MCF 10A (cell line): ENCODE data around the gene DDO. TPM values are rescaled to one million over a fixed set of nuclear protein-coding genes. Genes with fewer than 3 reads are reported as not detected.
A peak's percentile ranks its signal among the peaks of the same experiment; 100 is the strongest.

ENCODE experiments used
- BruUV-seq: library from RNA; stranded (reverse); fragments of 400-500 nt; replicated peaks from 2 replicates; lab custom pipeline; 2021; lab: Mats Ljungman, UMichigan
- CTCF ChIA-PET: fragments of 300-600 bp; sonication (Branson Sonifier 250); formaldehyde crosslinking; extraction: SDS; loops from one replicate; lab custom pipeline; 2021; ENCODE audit warnings: antibody characterized with exemption, inconsistent platforms; lab: Yijun Ruan, JAX
- POLR2A ChIA-PET: fragments of 300-600, 350-650 bp; sonication (Branson Sonifier 250); formaldehyde crosslinking; extraction: SDS; loops from one replicate; lab custom pipeline; 2020; ENCODE audit warnings: antibody characterized with exemption, inconsistent platforms; lab: Yijun Ruan, JAX
- DNase-seq: peaks from one replicate; pipeline ENCODE4 v3.0.0-alpha.2; 2018; ENCODE audit not compliant: unreplicated experiment
- H3K27ac Mint-ChIP-seq: one replicate; pipeline ENCODE4 v1.8.0; 2022; ENCODE audit warnings: mild to moderate bottlenecking, low read depth, mixed read lengths; ENCODE audit not compliant: unreplicated experiment
- H3K27me3 Mint-ChIP-seq: one replicate; pipeline ENCODE4 v1.8.0; 2022; ENCODE audit warnings: mixed read lengths; ENCODE audit not compliant: insufficient read depth, unreplicated experiment
- H3K36me3 Mint-ChIP-seq: one replicate; pipeline ENCODE4 v1.8.0; 2022; ENCODE audit warnings: mild to moderate bottlenecking, moderate library complexity, mixed read lengths; ENCODE audit not compliant: insufficient read depth, unreplicated experiment
- H3K4me1 Mint-ChIP-seq: one replicate; pipeline ENCODE4 v1.8.0; 2022; ENCODE audit warnings: mixed read lengths; ENCODE audit not compliant: insufficient read depth, unreplicated experiment
- H3K4me3 Mint-ChIP-seq: one replicate; pipeline ENCODE4 v1.8.0; 2022; ENCODE audit warnings: mild to moderate bottlenecking, moderate library complexity, mixed read lengths; ENCODE audit not compliant: unreplicated experiment
- H3K9me3 Mint-ChIP-seq: one replicate; pipeline ENCODE4 v1.8.0; 2022; ENCODE audit warnings: mixed read lengths; ENCODE audit not compliant: unreplicated experiment
- CTCF ChIP-seq: fragments of 200-600 bp; IDR thresholded peaks from one replicate; pipeline ENCODE4 v1.8.0; 2022; ENCODE audit warnings: antibody characterized with exemption, mild to moderate bottlenecking; ENCODE audit not compliant: unreplicated experiment
- intact Hi-C: fragments of 100-400 bp; cut with micrococcal nuclease; formaldehyde crosslinking; loops from 2 replicates; pipeline ENCODE4 v1.14.1; 2022
- total RNA-seq: library from RNA; stranded (reverse); gene quantifications from 2 replicates; pipeline ENCODE4 v1.2.3, GENCODE V29; 2022

The DDO gene
- total RNA-seq, 1 experiment from 2014 or later, result not detected

GRCh38 chr6:110404607-110405006, 10.8 kb downstream of the DDO start:
- Mint-ChIP-seq H3K36me3 (no peaks in the 10 kb centered on the region), H3K4me1 (no peaks in the 10 kb centered on the region), H3K4me3 (no peak overlapping the region), H3K27me3 (no peaks in the 10 kb centered on the region), H3K9me3 (no peaks in the 10 kb centered on the region), H3K27ac (no peak overlapping the region)
- ChIA-PET CTCF (interaction anchor here (1.0 kb wide), 1 partner anchor 24 kb away, joined by 3 read pairs; no protein-coding TSS in a partner anchor), POLR2A (no interaction called here)
- no peak for TF ChIP-seq CTCF
- peak; percentile 9 for DNase-seq
- BruUV-seq, result no TSS peak
- intact Hi-C loops, result no loop called here

- Mint-ChIP-seq H3K4me3 (no peak overlapping the region), H3K4me1 (peaks cover 6% of the 10 kb centered on the region), H3K27ac (no peak overlapping the region), H3K9me3 (no peaks in the 10 kb centered on the region), H3K27me3 (no peaks in the 10 kb centered on the region), H3K36me3 (no peaks in the 10 kb centered on the region)
- POLR2A ChIA-PET, result interaction anchor here (0.5 to 1.5 kb wide), 2 partner anchors 10 to 362 kb away, joined by 3 read pairs; no protein-coding TSS in a partner anchor
- intact Hi-C loops, result no loop called here
- CTCF ChIA-PET, result interaction anchor here (0.6 to 2.3 kb wide), 4 partner anchors 9 to 362 kb away, joined by 3 to 8 read pairs (median 4); no protein-coding TSS in a partner anchor
- TF ChIP-seq CTCF, result no peak
- no TSS peak for BruUV-seq
- no peak for DNase-seq
Observed at GRCh38 chr6:110401585-110402176, 13.7 kb downstream of the DDO start.

- intact Hi-C loops, result no loop called here
- no peak for TF ChIP-seq CTCF
Observed at GRCh38 chr6:110400208-110400607, 15.2 kb downstream of the DDO start.

GRCh38 chr6:110399219-110400071, 15.9 kb downstream of the DDO start:
- intact Hi-C loops, result no loop called here
- ChIA-PET POLR2A (no interaction called here), CTCF (interaction anchor here (1.1 kb wide), 1 partner anchor 10 kb away, joined by 3 read pairs; no protein-coding TSS in a partner anchor)
- no TSS peak for BruUV-seq
- H3K9me3 Mint-ChIP-seq, result no peaks in the 10 kb centered on the region
- H3K4me3 Mint-ChIP-seq, result no peak overlapping the region
- TF ChIP-seq CTCF, result no peak
- no peaks in the 10 kb centered on the region for H3K27me3 Mint-ChIP-seq
- H3K36me3 Mint-ChIP-seq, result no peaks in the 10 kb centered on the region
- DNase-seq, result no peak
- H3K4me1 Mint-ChIP-seq, result peaks cover 6% of the 10 kb centered on the region
- no peak overlapping the region for H3K27ac Mint-ChIP-seq

More at GRCh38 chr6:110400208-110400607, 15.2 kb downstream of the DDO start:
- POLR2A ChIA-PET, result interaction anchor here (0.7 kb wide), 1 partner anchor 37 kb away, joined by 3 read pairs; no protein-coding TSS in a partner anchor
- Mint-ChIP-seq H3K27me3 (no peaks in the 10 kb centered on the region), H3K36me3 (no peaks in the 10 kb centered on the region), H3K4me3 (no peak overlapping the region), H3K27ac (no peak overlapping the region), H3K9me3 (no peaks in the 10 kb centered on the region), H3K4me1 (peaks cover 6% of the 10 kb centered on the region)
- CTCF ChIA-PET, result no interaction called here
- BruUV-seq, result no TSS peak
- DNase-seq, result no peak
